ENCODE results near the gene IQGAP1.

DNA sequence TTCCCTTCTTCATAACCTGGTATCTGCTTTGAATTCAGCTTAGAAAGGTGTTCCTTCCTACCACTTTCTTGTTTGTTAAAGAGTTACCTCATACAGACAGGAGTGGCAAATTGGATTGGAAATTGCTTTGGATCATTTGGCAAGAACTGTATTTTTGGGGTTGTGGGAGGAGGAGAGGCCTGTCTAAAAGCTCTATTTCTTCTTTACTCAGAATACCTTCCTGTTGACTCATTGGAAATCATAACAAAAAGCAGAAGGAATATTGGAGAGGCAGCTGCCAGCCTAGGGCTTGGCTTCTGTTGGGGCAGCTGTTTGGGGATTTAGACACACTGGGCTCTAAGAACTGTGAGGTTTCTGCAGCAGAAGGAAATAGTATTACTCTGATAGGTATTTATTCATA is 14.2 kb downstream of the IQGAP1 start:
- TF ChIP-seq ZFP36 (IDR thresholded peaks at IDR 0.05; ENCODE audit: borderline replicate concordance, low read depth, low read length, partially characterized antibody) (no peak), ZBTB8A (CRISPR knock-in tag; IDR thresholded peaks at IDR 0.05; ENCODE audit: borderline replicate concordance, low read depth) (no peak), JUND (CRISPR knock-in tag; IDR thresholded peaks at IDR 0.05) (no peak), HMGA1 (CRISPR knock-in tag; conservative IDR thresholded peaks at IDR 0.05) (no peak), RBFOX2 (IDR thresholded peaks at IDR 0.05; ENCODE audit: low read depth, low read length) (no peak), ZFP82 (CRISPR knock-in tag; IDR thresholded peaks at IDR 0.05; ENCODE audit: borderline replicate concordance) (no peak), POLR2AphosphoS5 (IDR thresholded peaks at IDR 0.05; ENCODE audit: low read depth, low read length) (no peak)
- TF ChIP-seq, protein P1, sequence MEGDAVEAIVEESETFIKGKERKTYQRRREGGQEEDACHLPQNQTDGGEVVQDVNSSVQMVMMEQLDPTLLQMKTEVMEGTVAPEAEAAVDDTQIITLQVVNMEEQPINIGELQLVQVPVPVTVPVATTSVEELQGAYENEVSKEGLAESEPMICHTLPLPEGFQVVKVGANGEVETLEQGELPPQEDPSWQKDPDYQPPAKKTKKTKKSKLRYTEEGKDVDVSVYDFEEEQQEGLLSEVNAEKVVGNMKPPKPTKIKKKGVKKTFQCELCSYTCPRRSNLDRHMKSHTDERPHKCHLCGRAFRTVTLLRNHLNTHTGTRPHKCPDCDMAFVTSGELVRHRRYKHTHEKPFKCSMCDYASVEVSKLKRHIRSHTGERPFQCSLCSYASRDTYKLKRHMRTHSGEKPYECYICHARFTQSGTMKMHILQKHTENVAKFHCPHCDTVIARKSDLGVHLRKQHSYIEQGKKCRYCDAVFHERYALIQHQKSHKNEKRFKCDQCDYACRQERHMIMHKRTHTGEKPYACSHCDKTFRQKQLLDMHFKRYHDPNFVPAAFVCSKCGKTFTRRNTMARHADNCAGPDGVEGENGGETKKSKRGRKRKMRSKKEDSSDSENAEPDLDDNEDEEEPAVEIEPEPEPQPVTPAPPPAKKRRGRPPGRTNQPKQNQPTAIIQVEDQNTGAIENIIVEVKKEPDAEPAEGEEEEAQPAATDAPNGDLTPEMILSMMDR (CRISPR knock-in tag; IDR thresholded peaks at IDR 0.05), result no peak
- TF ChIP-seq, protein P2, sequence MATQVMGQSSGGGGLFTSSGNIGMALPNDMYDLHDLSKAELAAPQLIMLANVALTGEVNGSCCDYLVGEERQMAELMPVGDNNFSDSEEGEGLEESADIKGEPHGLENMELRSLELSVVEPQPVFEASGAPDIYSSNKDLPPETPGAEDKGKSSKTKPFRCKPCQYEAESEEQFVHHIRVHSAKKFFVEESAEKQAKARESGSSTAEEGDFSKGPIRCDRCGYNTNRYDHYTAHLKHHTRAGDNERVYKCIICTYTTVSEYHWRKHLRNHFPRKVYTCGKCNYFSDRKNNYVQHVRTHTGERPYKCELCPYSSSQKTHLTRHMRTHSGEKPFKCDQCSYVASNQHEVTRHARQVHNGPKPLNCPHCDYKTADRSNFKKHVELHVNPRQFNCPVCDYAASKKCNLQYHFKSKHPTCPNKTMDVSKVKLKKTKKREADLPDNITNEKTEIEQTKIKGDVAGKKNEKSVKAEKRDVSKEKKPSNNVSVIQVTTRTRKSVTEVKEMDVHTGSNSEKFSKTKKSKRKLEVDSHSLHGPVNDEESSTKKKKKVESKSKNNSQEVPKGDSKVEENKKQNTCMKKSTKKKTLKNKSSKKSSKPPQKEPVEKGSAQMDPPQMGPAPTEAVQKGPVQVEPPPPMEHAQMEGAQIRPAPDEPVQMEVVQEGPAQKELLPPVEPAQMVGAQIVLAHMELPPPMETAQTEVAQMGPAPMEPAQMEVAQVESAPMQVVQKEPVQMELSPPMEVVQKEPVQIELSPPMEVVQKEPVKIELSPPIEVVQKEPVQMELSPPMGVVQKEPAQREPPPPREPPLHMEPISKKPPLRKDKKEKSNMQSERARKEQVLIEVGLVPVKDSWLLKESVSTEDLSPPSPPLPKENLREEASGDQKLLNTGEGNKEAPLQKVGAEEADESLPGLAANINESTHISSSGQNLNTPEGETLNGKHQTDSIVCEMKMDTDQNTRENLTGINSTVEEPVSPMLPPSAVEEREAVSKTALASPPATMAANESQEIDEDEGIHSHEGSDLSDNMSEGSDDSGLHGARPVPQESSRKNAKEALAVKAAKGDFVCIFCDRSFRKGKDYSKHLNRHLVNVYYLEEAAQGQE (IDR thresholded peaks at IDR 0.05; ENCODE audit: borderline replicate concordance in 1 of 2, low read depth in 1 of 2, low read length in 2 of 2), result no peak

Measured in HepG2 (cell line).